Activated T-cell treated with anti-CD3 and anti-CD28 coated beads, Interleukin-2, amount 50 U/mL, for 1 hour (primary cell): ENCODE data around the gene PPIL1.
"Not testable (repeated sequence)": the region's sequence is repeated elsewhere in the genome, so short reads cannot be mapped to it uniquely, and the experiment has no call there.

Source experiments
- DNase-seq: peaks from one replicate; pipeline ENCODE4 v3.0.0-alpha.2; 2020

Gene PPIL1

DNA sequence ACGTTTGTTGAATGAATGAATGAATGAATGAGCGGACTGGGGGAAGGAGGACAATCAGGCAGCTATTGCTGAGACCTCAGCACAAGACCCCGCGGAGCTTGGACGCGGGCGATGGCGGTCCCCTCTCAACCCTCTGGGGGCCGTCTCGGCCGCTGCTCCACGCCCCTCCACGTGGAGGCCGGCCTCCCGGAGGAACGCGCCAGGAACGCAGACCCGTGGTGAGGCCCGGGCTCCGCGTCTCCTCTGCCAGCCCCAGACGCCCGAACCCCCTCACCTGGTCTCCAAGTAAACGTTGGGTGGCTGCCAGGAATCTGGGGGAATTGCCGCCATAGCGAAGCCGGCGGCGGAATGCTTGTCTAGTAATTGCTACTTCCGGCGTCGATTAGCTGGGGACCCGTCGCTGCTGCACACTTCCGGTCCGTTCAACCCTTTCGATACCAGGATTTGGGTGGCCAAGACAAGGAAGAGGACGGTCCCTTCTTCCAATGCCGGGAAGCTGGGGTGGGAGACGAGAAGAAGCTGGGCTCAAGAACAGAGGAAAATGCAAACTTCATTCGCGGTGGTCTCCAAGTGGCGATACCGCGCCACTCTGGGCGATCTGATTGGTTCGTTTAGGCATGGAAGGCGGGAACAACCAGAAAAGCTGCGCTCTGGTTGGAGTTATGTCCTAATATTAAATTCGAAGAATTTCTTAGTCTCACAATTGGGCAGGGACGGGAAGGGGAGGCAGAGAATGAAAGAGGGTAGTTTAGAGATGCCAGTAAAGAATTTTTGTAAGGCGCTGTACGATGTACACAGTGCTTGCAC, at the start of gene PPIL1:
Gene PPIL1, minus strand, starts transcription at position 361 of the 807 bp plus-strand sequence. Its CDS starts 31 bp downstream, at position 330.
- DNase-seq, result peak; percentile 87

DNA sequence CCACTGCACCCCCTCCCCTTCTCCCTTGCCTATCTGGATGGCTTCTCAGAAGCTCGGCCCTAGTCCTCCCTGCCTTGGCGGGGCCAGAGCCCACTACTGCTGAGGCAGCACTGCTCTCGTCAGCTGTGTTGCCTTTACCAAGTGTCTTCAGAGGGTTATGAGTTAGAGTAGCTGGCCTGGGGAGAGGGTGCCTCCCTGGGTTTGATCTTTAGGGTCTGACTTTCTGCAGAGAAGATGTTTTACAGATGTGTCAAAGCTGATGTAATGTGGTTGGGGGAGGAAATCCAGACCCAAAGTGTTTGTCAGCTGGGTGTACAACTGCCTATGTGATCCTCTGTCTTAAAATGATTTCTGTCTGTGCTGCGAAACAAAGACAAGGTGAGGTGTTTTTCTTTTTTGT, 49.5 kb upstream of the PPIL1 start:
- DNase-seq, result no peak

DNA sequence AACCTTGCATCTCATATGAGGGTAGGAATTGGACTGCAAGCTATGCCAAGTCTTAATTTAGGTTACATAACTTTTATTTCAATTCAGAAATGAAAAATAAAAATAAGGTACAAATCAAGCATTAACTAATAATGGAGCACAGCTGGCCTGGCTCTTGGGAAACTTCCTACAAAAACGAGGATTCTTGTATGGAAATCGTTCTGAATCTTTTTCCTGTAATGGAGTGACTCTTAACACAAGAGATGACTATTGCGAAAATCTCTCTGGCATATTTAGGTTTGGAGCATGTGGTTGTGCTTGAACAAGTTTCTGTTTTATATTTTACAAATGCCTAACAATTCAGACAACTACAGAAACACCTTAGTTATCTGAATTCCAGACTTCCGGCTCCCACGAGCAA, 45.9 kb upstream of the PPIL1 start:
- DNase-seq, result no peak

DNA sequence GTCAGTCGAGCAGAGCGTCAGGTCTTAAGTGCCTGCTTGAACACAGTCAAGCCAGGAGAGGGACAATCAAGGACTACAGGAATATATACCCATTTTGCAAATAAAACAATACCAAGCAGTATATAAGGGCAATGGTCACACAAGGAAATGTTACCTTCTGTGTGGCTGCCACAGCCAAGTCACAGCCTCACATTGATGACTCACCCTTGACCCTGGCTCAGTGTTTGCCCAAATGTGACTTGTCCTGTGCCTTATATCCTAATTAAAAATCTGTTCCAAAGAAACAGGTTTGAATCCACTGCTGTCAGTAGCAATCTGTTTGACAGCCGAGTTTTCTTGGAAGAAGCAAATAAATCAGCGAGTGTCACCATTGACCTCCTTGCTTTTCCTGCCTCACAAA, 45.4 kb upstream of the PPIL1 start:
- DNase-seq, result no peak

DNA sequence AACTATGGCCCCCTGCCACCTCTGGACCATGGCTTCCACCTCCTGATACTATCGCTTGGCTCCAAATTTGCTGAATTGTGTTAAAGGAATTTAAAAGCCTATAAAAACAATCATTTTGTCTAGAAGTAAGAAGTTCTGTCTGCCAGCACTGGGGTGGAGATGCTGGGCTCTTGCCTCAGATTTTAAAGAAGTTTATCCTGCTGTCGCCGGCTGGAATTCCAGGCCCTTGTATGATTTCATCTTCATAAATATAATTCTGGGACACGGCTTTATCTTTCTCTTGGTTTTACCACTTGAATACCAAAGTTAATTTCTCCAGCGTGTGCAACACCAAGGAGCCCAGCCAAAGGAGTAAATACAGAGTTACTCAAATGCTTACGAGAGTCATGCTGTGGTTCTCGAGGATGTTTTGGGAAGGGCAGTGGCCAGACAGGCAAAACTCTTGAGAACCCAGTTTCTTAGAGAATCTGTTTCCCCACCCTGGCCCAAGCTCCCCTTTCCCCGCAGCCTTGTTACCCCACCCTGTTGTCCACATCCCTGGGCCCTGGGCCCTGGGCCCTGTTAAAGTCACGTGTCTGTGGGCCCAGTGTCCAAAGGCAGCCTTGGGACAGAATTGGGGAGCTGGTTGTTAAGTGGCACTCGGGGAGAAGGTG, 43.1 kb upstream of the PPIL1 start:
- no peak for DNase-seq

DNA sequence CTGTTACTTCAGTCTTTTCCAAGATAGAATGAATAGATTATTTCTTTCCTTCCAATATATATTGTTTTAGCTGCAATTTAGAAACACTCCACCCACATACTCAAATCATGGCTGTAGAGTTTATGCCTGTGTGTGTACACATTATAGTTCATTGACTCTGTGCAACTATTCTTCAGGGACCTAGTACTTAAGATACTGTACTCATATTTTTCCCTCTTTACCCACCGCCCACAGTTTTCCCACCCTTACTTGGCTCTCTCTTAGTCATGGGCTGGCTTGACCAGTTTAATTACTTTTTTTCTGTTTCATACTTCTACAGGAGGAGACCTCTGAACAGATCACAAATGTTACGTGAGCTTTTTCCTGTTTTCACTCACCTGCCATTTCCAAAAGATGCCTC, 41.5 kb upstream of the PPIL1 start:
- DNase-seq, result no peak

DNA sequence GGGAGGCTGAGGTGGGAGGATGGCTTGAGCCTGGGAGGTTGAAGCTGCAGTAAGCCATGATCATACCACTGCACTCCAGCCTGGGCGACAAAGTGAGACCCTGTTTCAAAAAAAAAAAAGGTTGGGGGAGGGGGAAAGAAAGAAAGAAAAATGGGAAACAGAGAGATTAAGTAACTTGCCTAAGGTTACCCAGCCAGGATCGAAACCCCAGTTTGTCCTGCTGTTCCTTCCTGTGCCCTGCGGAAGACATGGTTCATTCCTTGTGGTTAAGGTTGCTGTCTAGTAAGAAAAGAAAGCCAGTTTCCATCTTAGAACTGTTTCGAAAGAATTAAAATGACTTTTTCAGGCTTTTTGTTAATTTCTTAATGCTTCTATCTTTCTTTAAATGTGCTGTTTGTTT, 41.0 kb upstream of the PPIL1 start:
- no peak for DNase-seq

DNA sequence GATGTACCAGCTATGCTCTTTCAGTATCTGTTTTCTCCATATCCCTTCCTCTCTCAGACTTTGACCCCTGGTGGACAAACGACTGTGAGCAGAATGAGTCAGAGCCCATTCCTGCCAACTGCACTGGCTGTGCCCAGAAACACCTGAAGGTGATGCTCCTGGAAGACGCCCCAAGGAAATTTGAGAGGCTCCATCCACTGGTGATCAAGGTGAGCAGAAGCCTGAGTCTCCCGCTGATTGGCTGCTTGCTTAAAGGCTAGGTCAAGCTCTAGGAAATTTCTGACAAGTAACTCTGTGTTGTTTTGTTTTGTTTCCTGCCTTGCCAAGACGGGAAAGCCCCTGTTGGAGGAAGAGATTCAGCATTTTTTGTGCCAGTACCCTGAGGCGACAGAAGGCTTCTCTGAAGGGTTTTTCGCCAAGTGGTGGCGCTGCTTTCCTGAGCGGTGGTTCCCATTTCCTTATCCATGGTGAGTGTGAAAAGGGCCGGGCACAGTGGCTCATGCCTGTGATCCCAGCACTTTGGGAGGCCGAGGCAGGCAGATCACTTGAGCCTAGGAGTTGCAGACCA, 39.7 kb upstream of the PPIL1 start:
- peak; percentile 27 for DNase-seq

DNA sequence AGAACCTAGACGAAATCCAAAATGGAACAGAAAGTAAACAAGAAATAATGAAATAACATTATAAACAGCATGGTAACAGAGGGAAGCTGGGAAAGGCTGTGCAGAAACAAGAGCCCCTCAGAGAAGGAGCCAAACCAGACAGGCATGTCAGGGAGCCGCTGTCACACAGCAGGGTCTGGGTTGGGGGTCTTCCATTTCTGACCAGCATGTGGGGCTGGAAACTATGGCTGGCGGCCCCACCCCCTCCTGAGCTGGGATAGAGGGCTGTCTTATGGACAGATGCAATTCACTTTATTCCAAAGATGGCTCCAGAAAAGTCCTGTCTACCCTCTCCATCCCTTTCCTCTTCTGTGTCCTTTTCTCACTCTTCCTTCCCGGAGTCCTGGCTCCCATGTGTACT, 38.5 kb upstream of the PPIL1 start:
- DNase-seq, result no peak

DNA sequence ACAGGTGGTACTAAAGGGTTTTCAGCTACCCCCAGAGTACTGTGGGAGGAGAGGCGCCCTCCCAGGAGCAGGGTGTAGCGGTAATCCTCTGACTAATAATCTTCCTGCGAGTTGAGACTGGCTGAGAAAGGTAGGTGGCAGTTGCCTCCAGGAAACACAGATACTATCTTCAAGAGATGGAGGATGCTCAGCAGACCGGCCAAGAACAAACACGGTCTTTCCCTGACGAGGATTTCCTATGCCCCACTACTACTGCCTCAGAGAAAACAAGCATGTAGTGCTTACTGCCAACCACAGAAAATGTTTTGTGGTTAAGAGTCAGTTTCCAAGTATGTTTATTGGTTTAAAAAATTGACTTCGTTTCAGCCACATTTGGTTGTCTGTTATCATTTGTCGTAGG, 38.0 kb upstream of the PPIL1 start:
- peak; percentile 60 for DNase-seq

DNA sequence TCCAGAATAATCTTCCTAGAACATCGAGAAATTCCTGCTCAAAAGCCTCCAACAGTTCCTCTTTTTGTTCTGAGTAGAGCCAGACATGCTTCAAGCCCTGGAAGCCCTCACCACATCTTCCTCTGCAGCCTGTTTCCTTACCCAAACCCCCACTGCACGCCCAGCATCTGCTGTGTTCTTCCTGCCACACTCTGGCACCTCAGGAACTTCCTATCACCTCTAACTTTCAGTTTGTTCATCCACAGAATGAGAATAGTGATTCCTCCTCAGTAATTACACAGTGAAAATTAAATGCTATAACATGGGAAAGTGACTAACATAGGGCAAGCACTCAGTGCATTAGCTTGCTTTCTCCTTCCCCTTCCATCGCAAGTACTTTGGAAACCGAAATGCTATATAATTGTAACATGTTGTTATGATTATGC, 37.4 kb upstream of the PPIL1 start:
- DNase-seq, result peak; percentile 28

DNA sequence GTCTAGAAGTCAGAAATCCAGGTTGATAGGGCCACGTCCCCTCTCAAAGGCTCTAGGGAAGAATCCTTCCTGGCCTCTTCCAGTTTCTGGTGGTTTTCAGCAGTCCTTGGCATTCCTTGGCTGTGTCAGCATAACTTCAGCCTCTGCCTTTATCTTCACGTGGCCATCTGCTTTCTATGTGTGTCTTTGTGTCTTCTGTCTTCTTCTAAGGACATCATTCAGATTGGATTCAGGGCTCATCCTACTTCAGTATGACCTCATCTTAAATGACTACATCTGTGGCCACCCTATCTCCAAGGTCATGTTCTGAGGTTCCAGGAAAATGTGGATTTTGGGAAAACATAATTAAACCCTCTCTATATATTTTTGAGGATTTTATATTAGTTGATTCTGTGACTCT, 34.1 kb upstream of the PPIL1 start:
- DNase-seq, result no peak

DNA sequence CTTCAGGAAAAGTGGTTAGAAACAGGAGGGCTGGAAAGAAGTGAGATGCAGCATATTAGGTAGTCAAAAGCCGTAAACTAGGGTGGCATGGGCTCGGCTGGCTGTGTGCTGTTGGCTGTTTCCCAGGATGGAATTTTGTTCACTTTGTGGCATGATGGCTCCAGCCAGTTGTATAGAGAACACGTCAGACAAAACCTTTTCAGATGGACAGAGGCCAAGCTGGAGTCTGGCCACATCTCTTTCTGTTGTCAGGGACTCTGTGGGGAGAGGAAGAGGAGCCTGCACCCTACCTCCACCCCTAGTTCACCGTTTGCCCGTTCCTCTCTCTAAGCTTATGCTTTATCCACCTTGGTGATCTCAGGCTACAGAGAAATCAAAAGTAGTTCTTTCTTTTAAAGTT, 33.2 kb upstream of the PPIL1 start:
- no peak for DNase-seq

DNA sequence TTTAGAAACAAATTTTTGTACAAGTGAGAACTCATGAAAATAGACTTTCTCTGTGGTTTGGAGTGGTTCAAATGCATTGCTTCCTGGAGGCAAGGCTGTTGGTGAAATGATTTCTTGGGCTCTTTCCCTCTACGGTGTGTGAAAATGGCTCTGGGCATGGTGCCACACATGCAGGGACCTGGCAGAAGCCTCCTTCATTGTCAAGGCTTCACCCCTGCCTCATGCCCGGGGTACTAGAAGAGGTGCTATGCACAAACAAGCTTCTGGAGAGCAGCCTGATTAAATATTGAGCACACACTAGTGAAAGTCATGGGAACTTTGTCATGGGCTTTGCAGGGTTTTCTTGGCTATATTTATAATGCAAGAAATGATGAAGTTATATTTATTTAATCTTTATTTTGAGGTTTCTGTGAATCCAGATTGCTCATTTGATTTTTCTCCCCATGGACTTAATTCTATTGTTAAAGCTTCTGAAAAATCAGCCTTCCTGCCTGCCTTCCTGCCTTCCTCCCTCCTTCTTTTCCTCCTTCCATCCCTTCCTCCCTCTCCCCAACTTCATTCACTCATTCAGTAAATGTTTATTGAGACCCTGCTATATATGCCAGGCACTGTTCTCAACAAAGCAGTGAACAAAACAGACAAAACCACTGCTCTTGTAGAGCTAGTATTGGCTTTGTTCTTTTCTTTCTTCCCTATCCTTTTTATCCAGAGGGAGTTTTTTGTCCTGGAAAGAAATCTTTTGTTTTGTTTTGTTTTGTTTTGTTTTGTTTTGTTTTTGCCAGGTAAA, 32.1 kb upstream of the PPIL1 start:
- no peak for DNase-seq

DNA sequence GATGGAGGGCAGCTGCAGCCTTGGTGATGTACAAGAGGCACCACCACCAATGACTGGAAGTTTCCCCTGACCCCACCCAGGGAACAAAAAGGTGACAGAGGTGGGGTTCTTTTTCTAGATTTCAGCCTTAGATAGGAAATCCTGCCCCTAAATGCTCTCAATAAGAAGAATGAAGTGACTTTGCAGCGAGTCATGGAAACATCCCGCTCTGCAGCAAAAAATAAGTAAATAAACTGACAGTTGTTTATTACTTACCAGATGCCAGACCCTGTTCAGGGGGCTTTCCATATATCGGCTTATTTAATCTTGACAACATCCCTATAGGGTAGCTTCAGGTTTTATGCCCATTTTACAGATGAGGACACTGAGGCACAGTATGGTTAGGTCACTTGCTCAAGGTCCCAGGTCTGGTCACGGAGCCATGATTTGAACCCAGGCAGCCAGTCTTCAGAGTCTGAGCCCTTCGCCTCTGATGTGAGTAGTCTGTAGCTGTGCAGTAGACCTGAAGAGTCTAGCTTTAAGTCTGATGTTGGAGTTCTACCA, 30.3 kb upstream of the PPIL1 start:
- DNase-seq, result no peak

DNA sequence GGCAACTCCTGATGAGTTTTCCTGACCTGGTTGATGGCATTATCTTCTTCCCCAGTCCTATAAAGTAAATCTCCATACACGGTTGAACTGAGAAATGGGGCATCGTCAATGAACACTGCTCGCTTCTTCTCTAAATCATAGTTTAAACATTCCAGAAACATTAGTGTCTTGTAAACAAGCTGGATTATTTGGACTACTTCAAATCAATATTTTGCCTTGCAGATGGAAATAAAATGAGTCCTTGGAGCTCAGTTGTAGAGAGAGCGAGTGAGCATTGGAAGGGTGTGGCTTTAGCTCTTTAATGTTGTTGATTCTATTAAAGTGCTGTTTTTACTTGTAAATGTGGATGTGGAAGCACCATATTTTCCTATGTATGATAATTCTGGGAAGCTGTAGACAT, 29.5 kb upstream of the PPIL1 start:
- DNase-seq, result no peak

DNA sequence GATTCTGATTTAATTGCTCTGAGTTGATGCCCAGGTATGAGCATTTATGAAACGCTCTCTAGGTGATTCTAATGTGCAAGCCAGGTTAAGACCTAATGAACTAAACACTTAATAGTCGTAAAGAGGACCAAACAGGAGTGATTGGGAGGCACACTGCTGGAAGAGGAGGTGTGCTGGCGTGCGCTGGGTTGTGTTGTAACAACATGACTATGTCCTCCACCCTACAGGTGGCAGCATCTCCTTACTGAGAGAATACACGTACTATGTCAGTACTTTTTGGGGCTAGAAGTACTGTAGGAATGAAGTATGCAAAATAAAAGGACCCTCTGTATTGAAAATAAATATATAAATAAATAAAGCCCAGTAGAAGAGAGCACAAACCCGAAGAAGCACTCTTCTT, 23.0 kb upstream of the PPIL1 start:
- DNase-seq, result no peak

DNA sequence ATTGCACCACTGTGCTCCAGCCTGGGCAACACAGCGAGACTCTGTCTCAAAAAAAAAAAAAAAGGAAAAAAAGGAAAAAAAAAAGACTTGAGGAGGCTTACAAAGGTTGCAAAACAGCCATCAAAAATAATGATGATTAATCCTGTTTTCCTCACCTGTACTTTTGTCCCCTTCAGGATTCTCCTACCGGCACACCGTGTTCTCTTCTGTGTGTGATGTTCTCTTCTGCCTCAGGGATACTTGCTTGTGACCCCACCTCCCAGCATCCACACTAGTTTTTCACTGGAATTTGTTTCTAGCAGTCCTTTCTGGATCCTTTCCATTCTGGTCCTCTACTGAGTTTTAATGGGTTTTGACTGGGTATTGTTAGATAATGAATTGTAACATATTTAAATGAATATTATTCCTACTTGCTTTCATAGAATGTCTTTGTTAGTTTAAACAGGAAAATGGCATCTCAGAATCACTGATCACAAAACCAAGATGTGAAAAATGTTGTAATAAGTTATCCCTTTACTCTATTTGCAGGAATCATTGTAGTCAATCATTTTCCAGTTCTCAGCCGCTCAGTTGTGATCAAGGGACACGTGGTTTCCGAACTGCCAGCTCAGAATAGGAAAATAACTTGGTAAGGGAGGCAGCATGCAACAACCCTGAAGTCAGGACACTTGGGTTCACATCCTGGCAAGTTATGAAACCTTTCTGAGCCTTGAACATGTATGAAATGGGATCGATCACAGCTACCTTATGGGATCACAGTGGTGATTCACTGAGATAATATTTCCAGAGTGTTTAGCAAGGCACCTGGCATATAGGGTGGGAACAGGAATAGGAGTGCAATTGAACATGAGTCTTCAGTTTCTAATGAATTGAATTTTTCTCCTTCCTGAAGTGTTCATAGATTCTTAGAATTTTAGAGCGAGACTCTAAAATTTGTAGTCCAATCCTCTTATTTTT, 19.7 kb upstream of the PPIL1 start:
- no peak for DNase-seq

DNA sequence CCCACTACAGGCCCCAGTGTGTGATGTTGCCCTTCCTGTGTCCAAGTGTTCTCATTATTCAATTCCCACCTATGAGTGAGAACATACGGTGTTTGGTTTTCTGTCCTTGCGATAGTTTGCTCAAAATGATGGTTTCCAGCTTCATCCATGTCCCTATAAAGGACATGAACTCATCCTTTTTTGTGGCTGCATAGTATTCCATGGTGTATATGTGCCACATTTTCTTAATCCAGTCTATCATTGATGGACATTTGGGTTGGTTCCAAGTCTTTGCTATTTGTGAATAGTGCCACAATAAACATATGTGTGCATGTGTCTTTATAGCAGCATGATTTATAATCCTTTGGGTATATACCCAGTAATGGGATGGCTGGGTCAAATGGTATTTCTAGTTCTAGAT, 16.6 kb upstream of the PPIL1 start:
- not testable (repeated sequence) for DNase-seq

DNA sequence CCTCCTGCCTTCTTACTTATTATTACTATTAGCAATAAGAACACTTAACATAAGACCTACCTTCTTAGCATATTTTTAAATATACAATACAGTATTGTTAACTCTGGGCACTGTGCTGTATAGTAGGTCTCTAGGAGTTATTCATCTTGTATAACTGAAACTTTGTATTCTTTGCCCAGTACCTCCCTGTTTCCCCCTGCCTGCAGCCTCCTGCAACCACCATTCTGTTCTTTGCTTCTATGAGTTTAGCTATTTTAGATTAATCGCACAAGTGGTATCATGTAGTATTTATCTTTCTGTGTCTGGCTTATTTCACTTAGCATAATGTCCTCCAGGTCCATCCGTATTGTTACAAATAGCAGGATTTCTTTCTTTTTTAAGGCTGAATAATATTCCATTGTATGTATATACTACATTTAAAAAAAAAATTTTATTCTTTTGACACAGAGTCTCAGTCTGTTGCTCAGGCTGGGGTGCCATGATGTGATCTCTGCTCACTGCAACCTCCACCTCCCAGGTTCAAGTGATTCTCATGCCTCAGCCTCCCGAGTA, 15.6 kb upstream of the PPIL1 start:
- DNase-seq, result no peak

DNA sequence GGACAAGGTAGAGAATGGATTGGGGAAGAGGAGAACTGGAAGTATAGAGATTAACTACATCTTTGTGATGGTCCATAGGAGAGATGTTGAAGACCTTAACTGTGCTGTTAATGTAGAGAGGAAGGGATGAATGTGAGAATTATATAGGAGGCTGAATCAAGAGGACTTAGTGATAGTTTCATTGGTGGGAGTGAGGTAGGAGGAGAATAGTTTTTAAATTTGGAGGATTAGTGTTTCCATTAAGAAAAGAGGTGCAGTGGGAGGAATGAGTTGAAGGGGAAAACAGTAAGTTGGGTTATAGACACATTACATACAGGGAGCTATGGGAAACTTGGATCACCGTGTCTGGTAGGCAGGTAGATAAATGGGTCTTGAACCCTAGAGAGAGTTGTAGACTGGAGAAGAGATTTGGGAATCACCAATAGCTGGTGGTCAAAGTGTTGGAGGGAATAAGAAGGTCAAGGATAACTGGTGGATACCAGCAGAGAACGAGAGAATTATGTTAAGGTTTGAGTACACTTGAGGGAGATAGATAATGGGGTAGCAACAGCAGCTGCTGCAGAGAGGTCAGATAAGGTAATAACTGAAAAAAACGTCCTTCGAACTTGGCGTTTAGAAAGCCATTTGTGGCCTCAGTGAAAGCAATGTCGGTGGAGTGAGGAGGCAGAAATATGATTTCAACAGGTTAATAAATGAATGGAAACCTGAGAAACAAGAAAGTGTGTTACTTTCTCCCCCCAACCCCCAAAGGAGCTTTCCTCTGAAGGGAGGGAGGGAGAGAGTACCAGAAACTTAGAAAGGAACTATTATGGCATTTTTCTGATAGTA, 14.3 kb upstream of the PPIL1 start:
- DNase-seq, result no peak
